K562 (cell line): ENCODE measurements around the gene PRR5. TPM values are rescaled to one million over a fixed set of nuclear protein-coding genes. Genes with fewer than 3 reads are reported as not detected.

Experiments used
- ATAC-seq: fragments of 200-7000 bp; cut with Tn5 transposase; 3 replicates; pipeline ENCODE4 v1.9.1; 2020; ENCODE audit warnings: moderate library complexity
- BruUV-seq: library from RNA; stranded (reverse); fragments of 400-500 nt; replicated peaks from 2 replicates; lab custom pipeline; 2021; lab: Mats Ljungman, UMichigan
- CTCF ChIA-PET: fragments of 300-600 bp; formaldehyde crosslinking; extraction: SDS; loops from one replicate; lab custom pipeline; 2021; ENCODE audit warnings: low intra/inter-chr PET ratio; lab: Yijun Ruan, JAX
- POLR2A ChIA-PET: fragments of 300-600, 350-650 bp; sonication (Branson Sonifier 250); formaldehyde crosslinking; extraction: SDS; loops from one replicate; lab custom pipeline; 2021; ENCODE audit warnings: antibody characterized with exemption, inconsistent platforms; lab: Yijun Ruan, JAX
- DNase-seq, 4 experiments: peaks; one replicate each; pipeline versions ENCODE4 v3.0.0 to v3.0.0-alpha.2; 2011 to 2018; ENCODE audit warnings: low spot score in 3 of 4, mixed read lengths in 3 of 4; ENCODE audit errors: extremely low read depth in 1 of 4
- FAIRE-seq: peaks from 2 replicates; lab custom pipeline; 2011; peaks lifted over from hg19 to GRCh38; lab: Jason Lieb, UNC
- H2AFZ ChIP-seq: 2 replicates; pipeline ENCODE4 v1.6.0; 2011; ENCODE audit warnings: low read depth, low read length, control low read depth, inconsistent platforms
- H3K27ac ChIP-seq: fragments of 200-600 bp; 3 replicates; pipeline ENCODE4 v1.8.0; 2011; ENCODE audit warnings: low read depth, mild to moderate bottlenecking, control low read depth, inconsistent platforms, low read length, moderate library complexity, mixed read lengths; ENCODE audit errors: extremely low read depth
- H3K27me3 ChIP-seq, 2 experiments: fragments of 300-600 bp in 1 of 2; 2 replicates in 1 of 2; 3 replicates in 1 of 2; pipeline versions ENCODE4 v1.6.0 to v1.8.0; 2011; ENCODE audit warnings: inconsistent platforms in 2 of 2, low read length in 2 of 2, mild to moderate bottlenecking in 1 of 2, mixed read lengths in 1 of 2, moderate library complexity in 1 of 2; ENCODE audit not compliant: control insufficient read depth in 2 of 2, insufficient read depth in 2 of 2
- H3K36me3 ChIP-seq: fragments of 300-600 bp; 3 replicates; pipeline ENCODE4 v1.8.0; 2011; ENCODE audit warnings: mild to moderate bottlenecking, low read length, inconsistent platforms; ENCODE audit not compliant: control insufficient read depth, insufficient read depth
- H3K4me1 ChIP-seq, 2 experiments: fragments of 200-600 bp in 1 of 2; replicated peaks in 1 of 2; 2 replicates in 1 of 2; 3 replicates in 1 of 2; pipeline versions ENCODE4 v1.5.1 to v1.8.0; 2011; ENCODE audit warnings: inconsistent platforms in 2 of 2, low read length in 2 of 2, mild to moderate bottlenecking in 1 of 2, mixed read lengths in 1 of 2, moderate library complexity in 1 of 2; ENCODE audit not compliant: control insufficient read depth in 2 of 2, insufficient read depth in 2 of 2
- H3K4me2 ChIP-seq: 2 replicates; pipeline ENCODE4 v1.6.1; 2011; ENCODE audit warnings: low read length, control low read depth, inconsistent platforms, mixed read lengths; ENCODE audit not compliant: insufficient read depth
- H3K4me3 ChIP-seq: fragments of 200-600 bp; sonication (generic), shearing (Covaris generic); 2 replicates; pipeline ENCODE4 v1.5.1; 2016; ENCODE audit warnings: control low read depth, inconsistent platforms
- H3K79me2 ChIP-seq: fragments of 200-600 bp; 3 replicates; pipeline ENCODE4 v1.8.0; 2011; ENCODE audit warnings: low read length, inconsistent platforms; ENCODE audit not compliant: control insufficient read depth, insufficient read depth
- H3K9ac ChIP-seq, 2 experiments: 2 replicates each; pipeline versions ENCODE4 v1.6.0 to v1.6.1; 2011; ENCODE audit warnings: low read depth in 2 of 2, low read length in 2 of 2, control low read depth in 1 of 2, inconsistent platforms in 1 of 2, mild to moderate bottlenecking in 1 of 2, mixed read lengths in 1 of 2; ENCODE audit not compliant: insufficient read depth in 1 of 2
- H3K9me1 ChIP-seq: one replicate; pipeline ENCODE4 v1.6.0; 2011; ENCODE audit warnings: inconsistent platforms, mild to moderate bottlenecking, low read length, moderate library complexity; ENCODE audit not compliant: control insufficient read depth, insufficient read depth
- H3K9me3 ChIP-seq: replicated peaks from 2 replicates; pipeline ENCODE4 v1.5.1; 2011; ENCODE audit warnings: low read depth, low read length, inconsistent platforms; ENCODE audit not compliant: control insufficient read depth, insufficient read depth
- H4K20me1 ChIP-seq: replicated peaks from 2 replicates; pipeline ENCODE4 v1.6.1; 2011; ENCODE audit warnings: low read length, inconsistent platforms, mixed read lengths; ENCODE audit not compliant: control insufficient read depth, insufficient read depth
- HNRNPK ChIP-seq: fragments of 200-400 bp; formaldehyde crosslinking; IDR thresholded peaks from one replicate; pipeline ENCODE4 v1.6.1; 2018; ENCODE audit warnings: mild to moderate bottlenecking, low read depth, low read length; ENCODE audit not compliant: poor library complexity, severe bottlenecking
- POLR2G ChIP-seq: fragments of 200-400 bp; formaldehyde crosslinking; IDR thresholded peaks from 2 replicates; pipeline ENCODE4 v1.6.1; 2017; ENCODE audit warnings: low read depth, mild to moderate bottlenecking, antibody characterized with exemption, low read length, moderate library complexity
- ZBTB33 ChIP-seq: sonication (generic); formaldehyde crosslinking; IDR thresholded peaks from 2 replicates; pipeline ENCODE4 v1.8.1; 2023; ENCODE audit warnings: mild to moderate bottlenecking, missing genetic modification reagents
- WGBS: fragments of 100-300 bp; shearing (Covaris generic); methylation state at CpG from one replicate; pipeline ENCODE4 v1.1.6; 2016; ENCODE audit warnings: low coverage, mixed read lengths; ENCODE audit not compliant: insufficient coverage; ENCODE audit errors: missing lambda C conversion rate; 5-methylcytosine and 5-hydroxymethylcytosine counted together
- in situ Hi-C: fragments of 300-500 bp; cut with MboI; formaldehyde crosslinking; loops from 4 replicates; pipeline ENCODE4 v1.15.0; 2018; ENCODE audit warnings: inconsistent platforms, mixed read lengths
- intact Hi-C: fragments of 100-400 bp; cut with micrococcal nuclease; formaldehyde crosslinking; loops from 2 replicates; pipeline ENCODE4 v1.14.2; 2022
- polyA plus RNA-seq, 8 experiments: library from polyadenylated mRNA; depleted of rRNA in 4 of 8; stranded (reverse) in 5 of 8; unstranded in 3 of 8; fragments of >200 nt; fragmentation: Nextera tagmentation in 2 of 8; fragmentation: Illumina TruSeq in 1 of 8; extraction: Ambion mirVana in 2 of 8; extraction: Trizol in 1 of 8; gene quantifications; 2 replicates each; pipeline versions ENCODE4 v1.2.1 to v1.2.3, GENCODE V29; 2011 to 2014; ENCODE audit warnings: inconsistent platforms in 1 of 8, missing spikeins in 1 of 8
- total RNA-seq, 7 experiments: library from RNA; depleted of rRNA in 6 of 7; stranded (reverse); fragments of >200 nt in 6 of 7; fragmentation: Illumina TruSeq in 2 of 7; extraction: Trizol in 2 of 7; gene quantifications; 2 replicates each; pipeline versions ENCODE4 v1.2.1 to v1.2.3, GENCODE V29; 2011 to 2021; ENCODE audit warnings: low replicate concordance in 1 of 7

The PRR5 gene
- total and polyA plus RNA-seq, 9 of the 15 experiments (the other 6 are each of a cell fraction or from before 2014, with no cell fraction given) = 0.13 to 21.0 (median 7.5) TPM

GRCh38 chr22:44736581-44737405, 34.8 kb downstream of the PRR5 start:
- POLR2A ChIA-PET = no interaction called here
- TF ChIP-seq POLR2G (peak; percentile 31; the same call in 1 of the 2 replicates), ZBTB33 (CRISPR knock-in tag) (peak; percentile 75; the same call in 1 of the 2 replicates), HNRNPK (no peak)
- TF ChIP-seq, all 486 proteins: peak for 2

More at GRCh38 chr22:44736581-44737405, 34.8 kb downstream of the PRR5 start:
- H3K27me3 ChIP-seq = no peaks in the 10 kb centered on the region
- no peaks in the 10 kb centered on the region for H3K9me1 ChIP-seq
- peaks cover 0 to 50% of the 10 kb centered on the region in 2 experiments; a peak in 2 of 5 replicates for H3K4me1 ChIP-seq
- H3K4me3 ChIP-seq = no peak overlapping the region
- H3K4me2 ChIP-seq = no peak overlapping the region
- H2AFZ ChIP-seq = no peak overlapping the region
- in situ Hi-C loops = no loop called here
- H3K36me3 ChIP-seq = no peaks in the 10 kb centered on the region
- H3K9ac ChIP-seq = no peak overlapping the region
- CTCF ChIA-PET = interaction anchor here (0.6 to 4.0 kb wide), 3 partner anchors 37 to 52 kb away, joined by 3 to 31 read pairs (median 22); no protein-coding TSS in a partner anchor
- no peaks in the 10 kb centered on the region for H3K9me3 ChIP-seq
- peaks cover 25% of the 10 kb centered on the region for H4K20me1 ChIP-seq
- no peak for FAIRE-seq
- BruUV-seq = no TSS peak
- no peak for DNase-seq
- 59% methylated on average over 15 of the region's 52 CpGs for WGBS
- H3K27ac ChIP-seq = no peak overlapping the region
- H3K79me2 ChIP-seq = no peaks in the 10 kb centered on the region
- ATAC-seq = no peak
- intact Hi-C loops = loop anchor here (1.0 to 5.0 kb wide), 2 partner anchors 39 to 54 kb away; no protein-coding TSS in a partner anchor
